HG03439 (cell line): ENCODE measurements around the gene ARHGAP19.
"Not testable (repeated sequence)": the region's sequence is repeated elsewhere in the genome, so short reads cannot be mapped to it uniquely, and the experiment has no call there.

ENCODE experiments used
- ATAC-seq: cut with Tn5 transposase; IDR thresholded peaks from one replicate; pipeline ENCODE4 v1.9.1; 2021; ENCODE audit warnings: mild to moderate bottlenecking, moderate library complexity; ENCODE audit not compliant: unreplicated experiment

The ARHGAP19 gene

DNA sequence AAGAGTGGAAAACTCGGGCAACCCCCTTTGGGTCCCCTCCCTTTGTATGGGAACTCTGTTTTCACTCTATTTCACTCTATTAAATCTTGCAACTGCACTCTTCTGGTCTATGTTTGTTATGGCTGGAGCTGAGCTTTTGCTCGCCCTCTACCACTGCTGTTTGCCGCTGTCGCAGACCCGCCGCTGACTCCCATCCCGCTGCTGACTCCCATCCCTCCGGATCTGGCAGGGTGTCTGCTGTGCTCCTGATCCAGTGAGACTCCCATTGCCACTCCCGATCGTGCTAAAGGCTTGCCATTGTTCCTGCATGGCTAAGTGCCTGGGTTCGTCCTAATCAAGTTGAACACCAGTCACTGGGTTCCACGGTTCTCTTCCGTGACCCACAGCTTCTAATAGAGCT lies 2.4 kb downstream of the ARHGAP19 start:
- ATAC-seq = not testable (repeated sequence)

DNA sequence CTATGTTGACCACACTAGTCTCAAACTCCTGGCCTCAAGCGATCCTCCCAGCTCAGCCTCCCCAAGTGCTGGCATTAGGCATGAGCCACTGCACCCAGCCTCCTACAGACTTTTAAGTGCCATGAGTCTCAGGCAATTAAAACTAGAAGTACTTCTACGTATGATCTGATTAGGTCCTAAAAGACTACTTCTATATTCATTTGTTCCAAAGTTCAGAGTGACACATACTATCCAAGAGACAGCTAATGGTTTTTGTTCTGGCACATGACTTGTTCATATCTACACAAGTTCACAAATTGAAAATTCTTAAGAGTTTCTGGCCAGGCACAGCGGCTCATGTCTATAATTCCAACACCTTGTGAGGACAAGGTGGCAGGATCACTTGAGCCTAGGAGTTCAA lies 11.7 kb downstream of the ARHGAP19 start:
- no peak for ATAC-seq

DNA sequence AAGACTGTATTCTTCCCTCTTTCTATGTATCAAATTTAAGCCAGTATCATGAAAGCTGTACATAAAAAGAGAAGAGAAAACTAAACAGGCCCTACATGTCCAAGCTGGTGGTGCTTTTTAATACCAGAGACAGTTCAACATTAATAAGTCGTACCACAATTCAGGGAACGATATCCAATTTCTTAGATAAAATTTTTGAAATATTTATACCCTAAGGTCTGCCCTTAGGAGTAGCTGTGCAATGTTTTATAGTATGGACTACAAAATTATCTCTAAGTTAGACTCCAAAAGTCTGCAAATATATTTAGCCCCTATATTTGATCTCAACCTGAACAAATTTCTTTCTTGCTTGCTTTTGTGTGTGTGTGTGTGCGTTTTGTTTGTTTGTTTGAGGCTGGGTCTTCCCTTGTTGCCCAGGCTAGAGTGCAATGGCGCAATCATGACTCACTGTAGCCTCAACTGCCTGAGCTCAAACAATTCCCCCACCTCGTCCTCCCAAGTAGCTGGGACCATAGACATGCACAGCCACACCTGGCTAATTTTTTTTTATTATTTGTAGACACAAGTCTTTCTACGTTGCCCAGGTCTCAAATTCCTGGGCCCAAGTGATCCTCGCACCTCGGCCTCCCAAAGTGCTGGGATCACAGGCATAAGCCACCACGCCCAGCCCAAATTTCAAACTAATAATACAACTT lies 13.2 kb downstream of the ARHGAP19 start:
- no peak for ATAC-seq

DNA sequence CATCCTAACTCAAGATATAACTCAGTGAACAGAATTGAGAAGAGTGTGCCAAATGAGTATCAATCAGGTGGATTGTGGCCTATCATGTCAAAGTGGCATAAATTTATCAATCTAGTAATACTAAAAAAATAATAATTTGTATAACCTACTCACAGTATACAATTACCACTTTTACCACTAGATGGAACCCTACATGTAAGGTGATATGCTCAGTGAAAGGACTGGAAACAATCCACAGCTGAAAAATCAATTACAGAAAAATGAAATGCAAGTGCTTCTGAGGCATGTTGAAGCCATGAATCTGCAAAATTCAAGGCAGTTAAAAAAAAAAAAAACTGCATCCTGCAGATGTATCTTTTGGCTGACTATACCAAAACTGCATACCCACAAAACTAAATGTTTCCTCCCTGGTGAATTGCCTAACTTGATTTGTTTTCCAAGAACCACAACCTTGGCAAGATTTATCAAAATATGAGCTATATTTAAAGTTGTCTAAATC lies 13.9 kb downstream of the ARHGAP19 start:
- ATAC-seq = no peak

DNA sequence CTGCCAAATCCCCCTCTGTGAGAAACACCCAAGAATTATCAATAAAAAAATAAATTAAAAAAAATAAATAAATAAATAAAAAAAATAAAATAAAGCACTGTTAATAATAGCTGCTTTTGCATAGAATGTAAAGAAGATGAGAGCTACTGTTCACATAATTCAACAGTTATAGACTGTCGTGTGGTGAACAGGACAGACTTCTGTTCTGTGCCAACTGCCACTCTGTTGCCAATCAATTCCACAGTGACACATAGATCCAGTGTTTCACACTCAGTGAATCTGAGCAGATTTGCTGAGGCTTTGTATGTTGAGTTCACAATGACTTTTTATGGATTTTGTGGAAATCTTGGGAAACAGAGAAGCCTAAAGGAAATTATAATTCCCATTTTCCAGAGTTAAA lies 14.9 kb downstream of the ARHGAP19 start:
- no peak for ATAC-seq

DNA sequence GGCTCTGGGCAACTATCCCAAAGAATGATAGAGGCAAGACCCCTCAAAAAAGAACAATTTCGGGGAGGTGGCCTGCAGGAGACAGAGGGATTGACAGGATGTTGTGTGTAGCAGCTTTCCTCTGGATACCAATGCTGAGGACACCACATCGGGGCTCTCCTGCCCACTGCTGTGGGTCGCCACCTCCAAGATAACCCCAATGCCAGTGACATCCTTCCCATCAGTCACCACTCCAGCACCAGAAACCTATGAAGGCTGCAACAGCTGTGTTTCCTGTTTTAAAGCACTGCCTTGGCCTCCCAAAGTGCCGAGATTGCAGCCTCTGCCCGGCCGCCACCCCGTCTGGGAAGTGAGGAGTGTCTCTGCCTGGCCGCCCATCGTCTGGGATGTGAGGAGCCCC lies 17.6 kb downstream of the ARHGAP19 start:
- ATAC-seq = no peak

DNA sequence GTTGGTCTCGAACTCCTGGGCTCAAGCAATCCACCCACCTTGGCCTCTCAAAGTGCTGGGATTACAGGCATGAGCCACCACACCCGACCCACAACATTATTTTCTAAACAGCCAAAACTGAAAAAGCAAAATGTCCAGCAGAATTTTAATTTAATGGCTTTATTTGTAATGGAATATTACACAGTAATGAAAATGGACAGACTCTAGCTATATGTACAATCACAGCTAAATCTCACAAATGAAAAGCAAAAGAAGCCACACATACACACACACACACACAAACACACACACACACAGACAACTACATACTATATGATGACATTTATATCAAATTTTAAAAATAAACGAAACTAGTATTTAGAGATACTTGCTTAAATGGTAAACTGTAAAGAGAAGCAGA lies 18.7 kb downstream of the ARHGAP19 start:
- no peak for ATAC-seq

DNA sequence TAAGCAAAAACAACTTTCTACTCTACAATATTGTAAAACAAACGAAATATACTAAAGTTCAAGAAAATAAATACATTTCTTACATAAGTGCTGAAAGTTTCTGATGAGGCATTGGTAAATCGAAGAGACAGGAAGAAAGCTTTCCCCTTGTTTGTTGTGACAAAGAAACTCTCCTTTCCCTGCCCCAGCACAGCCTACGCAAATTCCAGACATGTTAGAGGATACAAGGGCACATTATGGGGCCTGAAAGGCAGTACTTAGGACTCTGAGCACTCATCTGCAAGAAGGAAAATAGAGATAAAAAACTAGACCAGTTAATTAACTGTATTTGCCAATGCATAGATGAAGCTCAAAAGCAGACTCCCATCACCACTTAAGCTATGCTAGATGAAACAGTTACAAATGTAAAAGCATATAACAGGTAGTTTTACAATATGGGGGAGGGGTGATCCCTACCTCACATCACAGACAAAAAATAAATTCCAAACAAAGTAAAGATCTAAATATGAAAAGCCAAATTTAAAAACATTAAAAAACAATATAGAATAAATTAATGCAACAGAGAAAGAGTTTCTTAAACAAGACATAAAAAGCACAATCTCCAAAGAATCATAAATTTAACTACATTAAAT lies 21.8 kb downstream of the ARHGAP19 start:
- no peak for ATAC-seq

DNA sequence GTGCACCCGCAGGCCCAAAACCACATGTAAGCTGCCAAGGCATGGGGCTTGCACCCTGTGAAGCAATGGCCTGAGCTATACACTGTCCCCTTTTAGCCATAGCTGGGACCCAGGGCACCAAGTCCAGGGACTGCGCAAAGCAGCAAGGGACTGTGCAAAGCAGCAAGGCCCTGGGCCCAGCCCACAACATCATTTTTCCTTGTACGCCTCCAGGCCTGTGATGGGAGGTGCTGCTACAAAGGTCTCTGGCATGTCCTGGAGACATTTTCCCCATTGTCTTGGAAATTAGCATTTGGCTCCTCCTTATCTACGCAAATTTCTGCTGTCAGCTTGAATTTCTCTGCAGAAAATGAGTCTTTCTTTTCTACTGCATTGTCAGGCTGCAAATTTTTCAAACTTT lies 24.8 kb downstream of the ARHGAP19 start:
- ATAC-seq = no peak

DNA sequence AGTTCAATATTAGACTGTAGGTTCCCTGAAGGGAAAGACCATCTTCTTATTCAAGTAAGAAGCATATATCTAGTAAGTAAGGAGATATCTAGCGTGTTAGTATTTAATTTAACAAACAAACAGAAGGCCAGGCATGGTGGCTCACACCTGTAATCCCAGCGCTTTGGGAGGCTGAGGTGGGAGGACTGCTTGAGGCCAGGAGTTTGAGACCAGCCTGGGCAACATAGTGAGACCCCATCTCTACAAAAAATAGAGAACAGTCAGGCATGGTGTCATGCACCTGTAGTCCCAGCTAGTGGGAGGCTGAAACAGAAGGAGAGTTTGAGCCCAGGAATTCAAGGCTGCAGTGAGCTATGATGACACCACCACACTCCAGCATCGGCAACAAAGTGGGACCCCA lies 27.3 kb downstream of the ARHGAP19 start:
- not testable (repeated sequence) for ATAC-seq

DNA sequence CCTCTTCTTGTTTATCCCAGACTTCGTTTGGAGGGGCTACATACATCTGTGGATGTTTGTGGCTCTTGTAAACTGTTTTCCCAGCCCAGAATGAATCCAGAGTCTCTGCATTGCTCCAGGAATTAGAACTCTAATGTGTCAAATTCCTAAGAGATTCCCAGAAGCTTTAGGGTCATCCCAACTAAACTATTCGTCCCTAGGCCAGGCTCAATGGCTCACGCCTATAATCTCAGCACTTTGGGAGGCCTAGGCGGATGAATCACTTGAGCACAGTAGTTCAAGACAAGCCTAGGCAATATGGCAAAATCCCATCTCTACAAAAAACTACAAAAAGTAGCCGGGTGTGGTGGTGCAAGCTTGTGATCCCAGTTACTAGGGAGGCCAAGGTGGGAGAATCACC lies 28.5 kb downstream of the ARHGAP19 start:
- no peak for ATAC-seq

DNA sequence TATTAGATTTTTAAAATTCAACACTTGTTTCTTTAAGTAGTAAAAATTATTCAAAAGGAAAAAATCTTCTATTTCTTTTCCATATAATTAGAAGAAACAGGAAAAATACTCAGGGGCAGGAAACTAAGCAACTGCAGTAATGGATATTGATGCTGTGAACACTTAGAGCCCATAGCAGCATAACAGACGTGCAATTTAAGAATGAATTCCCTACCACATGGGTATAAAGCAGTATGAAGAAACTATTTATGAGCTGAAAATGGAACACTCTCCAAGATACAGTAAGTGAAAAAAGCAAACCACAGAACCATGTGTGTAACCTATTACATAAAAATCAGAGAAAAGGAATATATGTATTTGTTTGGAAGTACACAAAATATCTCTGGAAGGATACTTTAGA lies 30.8 kb downstream of the ARHGAP19 start:
- no peak for ATAC-seq

DNA sequence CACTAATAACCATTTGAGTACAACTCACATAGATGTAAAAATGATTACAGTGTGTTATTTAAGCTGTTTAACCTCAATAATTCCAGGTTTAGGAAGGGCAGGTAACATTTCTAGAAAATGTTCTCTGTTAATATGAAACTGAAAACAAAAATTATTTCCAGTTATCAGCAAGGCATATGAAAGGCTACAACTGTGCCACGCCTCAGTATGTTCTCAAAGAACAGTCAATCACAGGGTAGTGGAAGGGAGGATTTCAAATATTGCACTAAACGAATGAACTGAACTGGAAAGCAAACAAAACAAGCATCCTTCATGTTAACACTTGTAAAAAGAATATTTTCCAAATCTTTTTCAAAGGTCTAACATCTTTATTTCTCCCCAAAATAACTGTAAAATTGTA lies 31.3 kb downstream of the ARHGAP19 start:
- ATAC-seq = no peak

DNA sequence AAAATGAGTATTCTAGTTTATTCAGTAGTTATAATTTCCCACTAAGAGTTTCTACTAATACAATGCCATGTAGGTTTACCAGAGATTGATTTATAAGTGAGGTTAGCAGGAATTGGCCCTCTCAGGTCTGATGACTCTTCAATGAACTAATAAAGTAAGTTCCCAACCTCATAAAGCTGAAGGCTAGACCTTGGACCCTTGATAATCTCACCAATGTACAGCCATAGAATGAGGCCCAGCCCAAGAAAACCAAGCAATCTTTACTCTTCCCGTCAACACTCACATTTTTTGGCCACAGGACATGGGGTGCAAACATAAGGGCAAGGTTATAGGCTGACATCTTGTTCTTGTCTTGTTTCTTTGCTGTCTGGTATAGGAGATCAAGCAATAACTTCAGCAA lies 33.3 kb downstream of the ARHGAP19 start:
- no peak for ATAC-seq

DNA sequence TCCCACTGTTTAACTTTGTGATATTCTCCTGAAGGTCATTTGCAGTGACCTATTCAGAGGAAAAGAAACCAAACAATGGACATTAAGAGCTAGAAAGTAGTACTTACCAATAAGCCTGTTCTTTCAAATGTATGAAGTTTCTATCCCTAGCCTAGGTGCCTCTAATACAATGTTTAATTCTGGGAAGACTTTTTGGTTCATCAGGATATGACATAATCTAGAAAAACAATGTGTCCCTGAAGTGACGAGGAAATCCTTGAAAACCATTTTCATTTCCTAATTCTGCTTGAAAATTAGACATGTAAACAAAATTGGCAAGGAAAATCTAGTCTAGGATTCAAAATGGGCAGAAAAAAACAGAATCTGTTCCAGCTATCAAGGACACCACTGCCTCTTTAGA lies 36.1 kb downstream of the ARHGAP19 start:
- ATAC-seq = no peak

DNA sequence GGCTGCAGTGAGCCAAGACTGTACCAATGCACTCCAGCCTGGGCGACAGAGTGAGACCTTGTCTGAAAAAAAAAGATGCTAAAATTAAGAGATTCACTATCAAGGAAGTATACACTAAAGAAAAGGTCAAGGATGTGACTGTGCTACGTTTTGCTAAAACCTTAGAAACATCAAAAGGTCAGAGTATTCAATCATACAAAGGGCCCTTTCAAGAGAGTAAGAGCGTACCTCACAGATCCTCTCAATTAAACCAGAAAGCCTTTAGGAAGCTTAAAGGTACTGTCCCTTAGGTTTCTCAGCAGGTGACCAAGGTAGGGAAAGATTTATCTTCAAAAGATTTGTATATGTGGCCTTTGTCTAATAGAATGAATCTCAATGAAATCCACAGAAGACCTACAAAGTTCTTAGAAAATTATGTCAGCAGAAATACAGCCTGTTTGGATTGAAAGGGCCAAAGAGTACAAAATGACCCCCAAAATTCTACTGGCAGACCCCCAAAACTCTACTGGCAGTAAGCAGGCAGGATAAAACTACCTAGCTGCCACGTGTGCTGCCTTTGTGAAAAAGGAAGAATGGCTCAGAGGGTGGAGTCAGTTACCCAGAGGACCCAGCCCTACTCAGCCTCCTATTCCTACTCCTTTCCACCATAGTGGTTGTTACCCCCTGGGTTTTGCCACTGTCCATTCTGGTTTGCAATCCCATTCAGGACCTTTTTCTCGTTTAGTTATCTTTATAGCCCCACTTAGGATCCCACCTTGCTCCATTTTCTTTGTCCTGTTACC lies 36.7 kb downstream of the ARHGAP19 start:
- ATAC-seq = no peak

DNA sequence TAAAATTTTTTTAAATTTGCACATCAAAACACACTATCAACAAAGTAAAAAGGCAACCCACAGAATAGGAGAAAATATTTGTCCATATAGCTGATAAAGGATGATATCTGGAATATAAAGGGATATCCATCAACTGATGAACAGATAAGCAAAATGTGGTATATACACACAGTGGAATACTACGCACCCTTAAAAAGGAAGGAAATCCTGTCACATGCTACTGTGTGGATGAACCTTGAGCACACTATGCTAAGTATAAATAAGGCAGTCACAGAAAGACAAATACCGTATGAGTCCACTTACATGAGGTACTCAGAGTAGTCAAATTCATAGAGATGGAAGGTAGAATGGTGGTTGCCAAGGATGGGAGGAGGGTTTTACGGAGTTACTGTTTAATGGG lies 37.7 kb downstream of the ARHGAP19 start:
- ATAC-seq = no peak

DNA sequence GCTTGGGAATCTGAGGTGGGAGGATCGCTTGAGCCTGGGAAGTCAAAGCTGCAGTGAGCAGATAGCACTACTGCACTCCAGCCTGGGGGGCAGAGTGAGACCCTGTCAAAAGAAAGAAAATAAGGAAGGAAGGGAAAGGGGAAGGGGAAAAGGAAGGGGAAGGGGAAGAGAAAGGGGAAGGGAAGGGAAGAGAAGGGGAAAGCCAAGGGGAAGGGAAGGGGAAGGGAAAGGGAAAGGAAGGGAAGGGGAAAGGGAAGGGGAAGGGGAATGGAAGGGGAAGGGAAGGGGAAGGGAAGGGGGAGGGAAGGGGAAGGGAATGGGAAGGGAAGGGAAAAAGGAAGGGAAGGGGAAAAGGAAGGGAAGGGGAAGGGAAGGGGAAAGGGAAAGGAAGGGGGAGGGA lies 41.5 kb downstream of the ARHGAP19 start:
- ATAC-seq = no peak

DNA sequence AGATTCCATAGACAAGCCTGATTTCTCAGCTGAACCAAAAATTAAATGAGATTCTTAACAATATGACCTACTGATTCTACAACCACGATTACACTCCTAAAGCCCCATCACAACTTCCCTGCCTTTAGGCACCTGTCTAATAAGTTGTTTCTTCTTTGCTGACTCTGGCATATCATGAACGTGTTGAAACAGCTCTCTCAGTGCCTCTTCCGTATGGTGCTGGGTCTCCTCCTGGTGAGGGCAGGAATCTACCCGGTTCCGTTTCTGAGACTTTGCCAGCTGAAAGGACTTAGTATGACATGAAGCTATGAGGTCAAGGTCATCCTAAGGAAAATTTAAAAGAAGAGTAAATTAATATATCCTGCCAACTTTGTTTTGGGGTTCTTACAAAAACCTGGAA lies 48.6 kb downstream of the ARHGAP19 start:
- ATAC-seq = no peak

DNA sequence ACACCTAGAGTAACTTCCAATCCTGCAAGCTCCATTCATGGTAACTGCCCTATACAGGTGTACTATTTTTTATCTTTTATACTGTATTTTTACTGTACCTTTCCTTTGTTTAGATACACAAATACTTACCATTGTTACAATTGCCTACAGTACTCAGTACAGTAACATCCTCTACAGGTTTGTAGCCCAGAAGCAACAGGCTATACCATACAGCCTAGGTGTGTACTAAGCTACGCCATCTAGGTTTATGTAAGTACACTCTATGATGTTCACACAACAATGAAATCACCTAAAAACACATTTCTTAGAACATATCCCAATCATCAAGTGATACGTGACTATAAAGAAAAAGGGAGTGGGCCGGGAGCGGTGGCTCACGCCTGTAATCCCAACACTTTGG lies 53.6 kb downstream of the ARHGAP19 start:
- ATAC-seq = no peak

DNA sequence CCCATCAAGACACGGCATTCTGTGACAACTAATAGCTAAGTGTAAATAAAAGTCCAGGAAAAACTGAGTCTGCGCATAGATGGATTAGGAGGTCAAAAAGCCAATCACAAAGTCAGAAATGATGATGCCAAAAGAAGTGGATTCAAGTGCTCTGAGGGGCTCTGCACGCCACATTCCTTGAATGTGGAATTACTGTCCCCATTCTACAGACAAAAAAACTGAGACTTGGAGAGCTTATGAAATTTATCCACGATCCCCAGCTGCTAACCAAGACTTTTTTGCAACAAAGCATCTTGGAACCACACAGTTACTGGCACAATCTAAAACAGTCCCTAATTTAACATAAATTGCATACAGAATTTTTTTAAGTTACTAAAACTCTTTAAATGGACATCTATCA lies 57.1 kb downstream of the ARHGAP19 start:
- no peak for ATAC-seq

DNA sequence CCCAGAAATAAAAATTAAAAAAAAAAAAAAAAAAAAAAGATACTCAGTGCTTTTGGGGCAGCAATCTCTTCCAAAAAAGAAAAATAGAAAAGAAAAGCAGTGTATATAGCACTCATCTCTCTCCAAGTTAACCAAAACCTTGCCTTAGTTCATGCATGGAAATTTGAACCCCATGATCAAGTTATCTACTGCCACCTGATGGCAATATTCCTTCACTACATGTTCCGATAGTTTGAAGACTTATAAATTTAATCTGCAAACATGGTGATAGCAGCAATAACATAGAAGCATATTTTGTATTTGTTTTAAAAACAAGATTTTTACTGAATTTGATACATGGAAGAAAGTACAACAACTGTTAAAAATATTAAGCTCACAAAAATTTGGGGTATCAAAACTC lies 58.0 kb downstream of the ARHGAP19 start:
- no peak for ATAC-seq
